Mesendoderm (in vitro differentiated cells): Measurements from ENCODE around the gene MAEA.

Source experiments
- DNase-seq: peaks from one replicate; pipeline ENCODE4 v3.0.0; 2013
- H2AK5ac ChIP-seq: 2 replicates; pipeline ENCODE4 v1.6.1; 2013; ENCODE audit warnings: low read length, inconsistent platforms
- H2BK120ac ChIP-seq: 2 replicates; pipeline ENCODE4 v1.6.1; 2013; ENCODE audit warnings: low read depth, mild to moderate bottlenecking, low read length, moderate library complexity, mixed read lengths
- H2BK15ac ChIP-seq: replicated peaks from 2 replicates; pipeline ENCODE4 v1.6.1; 2013; ENCODE audit warnings: low read depth, mild to moderate bottlenecking, moderate library complexity
- H2BK5ac ChIP-seq: 2 replicates; pipeline ENCODE4 v1.6.1; 2013; ENCODE audit warnings: low read length, inconsistent platforms
- H3K18ac ChIP-seq: 2 replicates; pipeline ENCODE4 v1.6.1; 2013; ENCODE audit warnings: mild to moderate bottlenecking, low read length, mixed read lengths
- H3K23ac ChIP-seq: one replicate; pipeline ENCODE4 v1.6.1; 2013; ENCODE audit warnings: low read length
- H3K27ac ChIP-seq: 2 replicates; pipeline ENCODE4 v1.5.1; 2013; ENCODE audit warnings: low read depth, mild to moderate bottlenecking, inconsistent platforms, low read length, moderate library complexity
- H3K27me3 ChIP-seq: 2 replicates; pipeline ENCODE4 v1.6.1; 2013; ENCODE audit warnings: low read length, control low read depth, mild to moderate bottlenecking, inconsistent platforms; ENCODE audit not compliant: insufficient read depth, poor library complexity
- H3K36me3 ChIP-seq: 2 replicates; pipeline ENCODE4 v1.6.1; 2013; ENCODE audit warnings: low read length, inconsistent platforms; ENCODE audit not compliant: control insufficient read depth, insufficient read depth
- H3K4ac ChIP-seq: one replicate; pipeline ENCODE4 v1.6.1; 2013; ENCODE audit warnings: low read depth, mild to moderate bottlenecking, low read length, moderate library complexity
- H3K4me1 ChIP-seq: 2 replicates; pipeline ENCODE4 v1.6.1; 2013; ENCODE audit warnings: low read depth, low read length, inconsistent platforms; ENCODE audit not compliant: control insufficient read depth
- H3K4me2 ChIP-seq: 2 replicates; pipeline ENCODE4 v1.6.1; 2013; ENCODE audit warnings: low read length
- H3K4me3 ChIP-seq: 2 replicates; pipeline ENCODE4 v1.5.1; 2013; ENCODE audit warnings: mild to moderate bottlenecking, low read length
- H3K56ac ChIP-seq: one replicate; pipeline ENCODE4 v1.6.1; 2013; ENCODE audit warnings: low read length
- H3K79me1 ChIP-seq: 2 replicates; pipeline ENCODE4 v1.6.1; 2013; ENCODE audit warnings: low read length, inconsistent platforms
- H3K79me2 ChIP-seq: 2 replicates; pipeline ENCODE4 v1.6.1; 2013; ENCODE audit warnings: mild to moderate bottlenecking, low read length; ENCODE audit not compliant: control insufficient read depth, insufficient read depth
- H3K9ac ChIP-seq: 2 replicates; pipeline ENCODE4 v1.6.1; 2013; ENCODE audit warnings: low read length, inconsistent platforms
- H4K5ac ChIP-seq: one replicate; pipeline ENCODE4 v1.6.1; 2013; ENCODE audit warnings: low read length
- H4K8ac ChIP-seq: one replicate; pipeline ENCODE4 v1.6.1; 2013; ENCODE audit warnings: low read depth, mild to moderate bottlenecking, control low read depth, low read length, moderate library complexity
- WGBS: extraction: QIAGEN DNeasy Blood & Tissue Kit; methylation state at CpG from one replicate; pipeline ENCODE4 v1.1.7; 2013; ENCODE audit warnings: low lambda C conversion rate, missing lambda C conversion rate; ENCODE audit not compliant: insufficient coverage; ENCODE audit errors: extremely low coverage; 5-methylcytosine and 5-hydroxymethylcytosine counted together

Gene MAEA

DNA sequence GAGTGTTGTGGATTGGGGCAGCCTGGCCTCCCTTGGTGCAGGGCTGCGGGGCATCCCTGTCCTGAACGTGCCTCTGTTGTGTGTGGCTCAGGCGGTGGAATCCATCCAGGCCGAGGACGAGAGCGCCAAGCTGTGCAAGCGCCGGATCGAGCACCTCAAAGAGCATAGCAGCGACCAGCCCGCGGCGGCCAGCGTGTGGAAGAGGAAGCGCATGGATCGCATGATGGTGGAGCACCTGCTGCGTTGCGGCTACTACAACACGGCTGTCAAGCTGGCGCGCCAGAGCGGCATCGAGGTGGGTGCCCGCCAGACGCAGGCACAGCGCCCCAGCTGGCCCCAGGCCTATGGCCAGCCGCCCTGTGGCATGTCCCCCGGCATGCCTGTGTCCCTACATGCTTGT lies 25.6 kb downstream of the MAEA start:
- H3K56ac ChIP-seq = no peak overlapping the region
- H3K4me2 ChIP-seq = no peak overlapping the region
- no peak overlapping the region for H3K18ac ChIP-seq
- peaks cover 16% of the 10 kb centered on the region for H3K79me1 ChIP-seq
- H3K4me3 ChIP-seq = no peak overlapping the region
- H3K23ac ChIP-seq = no peak overlapping the region
- no peak overlapping the region for H2BK120ac ChIP-seq
- no peak overlapping the region for H2BK5ac ChIP-seq
- no peak overlapping the region for H4K8ac ChIP-seq
- H3K27ac ChIP-seq = no peak overlapping the region
- H4K5ac ChIP-seq = no peak overlapping the region
- H3K79me2 ChIP-seq = peaks cover 18% of the 10 kb centered on the region
- no peaks in the 10 kb centered on the region for H3K4me1 ChIP-seq
- no peaks in the 10 kb centered on the region for H3K27me3 ChIP-seq
- H2AK5ac ChIP-seq = no peak overlapping the region
- H3K4ac ChIP-seq = no peak overlapping the region
- no peak overlapping the region for H3K9ac ChIP-seq
- no peak for DNase-seq
- peaks cover 7% of the 10 kb centered on the region for H3K36me3 ChIP-seq
- no peak overlapping the region for H2BK15ac ChIP-seq
- no CpG with 5 or more reads among the region's 28 CpGs for WGBS

- Histone ChIP-seq H3K79me1 (peaks cover 11% of the 10 kb centered on the region), H3K4me3 (no peak overlapping the region), H3K4me1 (no peaks in the 10 kb centered on the region), H3K56ac (no peak overlapping the region), H3K27ac (no peak overlapping the region), H2BK5ac (no peak overlapping the region), H4K5ac (no peak overlapping the region), H3K36me3 (peaks cover 7% of the 10 kb centered on the region), H3K79me2 (peaks cover 11% of the 10 kb centered on the region), H3K27me3 (no peaks in the 10 kb centered on the region), H2AK5ac (no peak overlapping the region), H3K18ac (no peak overlapping the region), H3K4ac (no peak overlapping the region), H3K23ac (no peak overlapping the region), H3K9ac (no peak overlapping the region), H4K8ac (no peak overlapping the region), H3K4me2 (no peak overlapping the region), H2BK120ac (no peak overlapping the region), H2BK15ac (no peak overlapping the region)
- no CpG with 5 or more reads among the region's 27 CpGs for WGBS
- DNase-seq = no peak
These were observed 26.3 kb downstream of the MAEA start for GRCh38 chr4:1315836-1316536.

DNA sequence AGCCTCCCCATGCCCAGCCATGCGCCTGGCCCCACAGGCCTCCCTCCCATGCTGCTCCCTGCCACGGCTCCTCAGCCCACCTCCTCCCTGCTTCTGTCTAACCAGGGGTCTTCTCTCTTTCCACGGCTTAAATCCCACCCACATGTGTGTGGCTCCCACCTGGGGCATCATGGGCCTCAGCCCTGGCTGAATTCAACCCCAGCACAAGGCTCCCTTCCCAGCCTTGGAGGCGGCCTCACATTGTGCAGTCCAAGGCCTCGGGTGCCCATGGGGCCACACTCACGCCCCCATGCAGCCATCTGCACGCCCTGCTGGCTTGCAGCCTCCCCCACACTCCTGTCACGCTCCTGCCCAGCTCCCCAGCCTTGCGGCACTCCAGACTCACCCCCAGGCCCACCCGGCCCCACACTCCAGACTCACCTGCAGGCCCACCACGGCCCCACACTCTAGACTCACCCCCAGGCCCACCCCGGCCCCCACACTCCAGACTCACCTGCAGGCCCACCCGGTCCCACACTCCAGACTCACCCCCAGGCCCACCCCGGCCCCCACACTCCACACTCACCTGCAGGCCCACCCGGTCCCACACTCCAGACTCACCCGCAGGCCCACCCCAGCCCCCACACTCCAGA lies 27.0 kb downstream of the MAEA start:
- Histone ChIP-seq H3K4me3 (no peak overlapping the region), H2BK120ac (no peak overlapping the region), H3K79me2 (peaks cover 5% of the 10 kb centered on the region), H3K36me3 (peaks cover 7% of the 10 kb centered on the region), H3K27me3 (no peaks in the 10 kb centered on the region), H4K8ac (no peak overlapping the region), H3K4me1 (no peaks in the 10 kb centered on the region), H3K27ac (no peak overlapping the region), H3K4me2 (no peak overlapping the region), H2BK15ac (no peak overlapping the region), H3K79me1 (peaks cover 10% of the 10 kb centered on the region), H3K18ac (no peak overlapping the region), H2AK5ac (no peak overlapping the region), H3K9ac (no peak overlapping the region), H2BK5ac (no peak overlapping the region), H3K4ac (no peak overlapping the region), H3K56ac (no peak overlapping the region), H3K23ac (no peak overlapping the region), H4K5ac (no peak overlapping the region)
- DNase-seq = no peak
- WGBS = no CpG with 5 or more reads among the region's 16 CpGs

DNA sequence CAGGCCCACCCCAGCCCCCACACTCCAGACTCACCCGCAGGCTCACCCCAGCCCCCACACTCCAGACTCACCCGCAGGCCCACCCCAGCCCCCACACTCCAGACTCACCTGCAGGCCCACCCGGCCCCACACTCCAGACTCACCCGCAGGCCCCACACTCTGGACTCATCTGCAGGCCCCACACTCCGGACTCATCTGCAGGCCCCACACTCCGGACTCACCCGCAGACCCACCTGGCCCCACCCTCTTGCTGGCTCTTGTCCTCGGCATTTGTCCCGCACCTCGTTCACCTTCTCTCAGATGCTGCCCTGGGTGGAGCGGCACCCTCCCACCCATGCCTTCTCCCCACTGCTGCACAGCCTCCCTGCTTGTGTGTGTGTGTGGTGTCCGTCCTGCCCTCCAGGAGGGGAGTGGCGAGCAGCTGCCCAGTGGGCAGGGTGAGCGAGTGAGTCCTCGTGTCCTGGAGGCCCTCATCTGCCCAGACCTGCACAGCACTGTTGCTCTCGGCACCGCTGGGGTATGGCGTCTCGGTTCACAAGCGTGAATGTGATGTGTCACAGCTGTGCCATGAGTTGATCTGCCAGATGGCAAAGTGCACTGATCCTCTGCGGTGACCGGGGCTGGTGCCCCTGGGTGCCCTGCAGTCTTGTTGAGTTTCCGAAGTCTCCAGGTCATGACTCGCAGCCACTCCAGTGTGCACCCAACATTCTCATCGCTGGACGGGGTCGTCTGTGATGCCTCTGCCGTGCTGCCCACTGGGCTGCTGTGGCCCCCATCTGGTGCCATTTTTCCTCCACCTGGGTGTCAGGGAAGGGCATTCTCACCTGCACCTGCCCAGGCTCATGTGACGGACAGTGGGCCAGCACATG lies 27.7 kb downstream of the MAEA start:
- H3K4me2 ChIP-seq = no peak overlapping the region
- WGBS = no CpG with 5 or more reads among the region's 29 CpGs
- no peaks in the 10 kb centered on the region for H3K4me1 ChIP-seq
- no peak overlapping the region for H3K9ac ChIP-seq
- H3K4ac ChIP-seq = no peak overlapping the region
- H4K5ac ChIP-seq = no peak overlapping the region
- no peak for DNase-seq
- H2BK120ac ChIP-seq = no peak overlapping the region
- H3K36me3 ChIP-seq = peaks cover 7% of the 10 kb centered on the region
- H2BK5ac ChIP-seq = no peak overlapping the region
- no peak overlapping the region for H2BK15ac ChIP-seq
- no peak overlapping the region for H2AK5ac ChIP-seq
- no peak overlapping the region for H3K56ac ChIP-seq
- no peak overlapping the region for H3K27ac ChIP-seq
- peaks cover 2% of the 10 kb centered on the region for H3K79me2 ChIP-seq
- no peak overlapping the region for H3K18ac ChIP-seq
- H3K4me3 ChIP-seq = no peak overlapping the region
- peaks cover 9% of the 10 kb centered on the region for H3K79me1 ChIP-seq
- H3K23ac ChIP-seq = no peak overlapping the region
- H4K8ac ChIP-seq = no peak overlapping the region
- H3K27me3 ChIP-seq = no peaks in the 10 kb centered on the region

DNA sequence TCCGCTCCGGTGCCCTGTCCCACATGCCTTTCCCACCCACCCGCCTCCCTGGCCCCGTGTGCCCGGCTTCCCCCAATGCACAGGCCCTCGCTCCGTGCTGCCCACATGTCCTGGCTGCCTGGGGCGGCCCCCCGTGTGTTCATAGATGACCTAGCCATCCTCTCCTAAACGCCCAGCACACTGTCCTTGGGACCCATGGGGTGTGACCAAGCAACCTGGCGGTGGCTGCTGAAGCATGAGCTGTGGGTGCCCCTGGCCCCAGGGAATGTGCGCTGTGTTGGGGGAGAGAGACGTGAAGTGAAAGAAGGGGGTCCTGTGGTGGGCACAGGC lies 28.3 kb downstream of the MAEA start:
- no peak overlapping the region for H3K4me2 ChIP-seq
- H3K27me3 ChIP-seq = no peaks in the 10 kb centered on the region
- H3K36me3 ChIP-seq = peaks cover 4% of the 10 kb centered on the region
- H3K4ac ChIP-seq = no peak overlapping the region
- H2BK120ac ChIP-seq = no peak overlapping the region
- no peak overlapping the region for H4K8ac ChIP-seq
- no peak overlapping the region for H2BK15ac ChIP-seq
- H3K79me1 ChIP-seq = peaks cover 6% of the 10 kb centered on the region
- H3K23ac ChIP-seq = no peak overlapping the region
- no peak overlapping the region for H2BK5ac ChIP-seq
- H3K9ac ChIP-seq = no peak overlapping the region
- H3K79me2 ChIP-seq = no peaks in the 10 kb centered on the region
- no peak overlapping the region for H2AK5ac ChIP-seq
- H4K5ac ChIP-seq = no peak overlapping the region
- no peak overlapping the region for H3K4me3 ChIP-seq
- no peak overlapping the region for H3K18ac ChIP-seq
- H3K4me1 ChIP-seq = no peaks in the 10 kb centered on the region
- H3K56ac ChIP-seq = no peak overlapping the region
- DNase-seq = no peak
- H3K27ac ChIP-seq = no peak overlapping the region
- WGBS = no CpG with 5 or more reads among the region's 13 CpGs
